PC-3 (cell line): Measurements from ENCODE around the gene FTO.

Source experiments
- CTCF ChIP-seq: fragments of 300-600 bp; sonication (generic); conservative IDR thresholded peaks from 2 replicates; pipeline ENCODE4 v1.5.1; 2017; ENCODE audit warnings: antibody characterized with exemption, low read depth, mild to moderate bottlenecking, low read length
- EZH2 ChIP-seq: fragments of 300-600 bp; sonication (generic); IDR thresholded peaks from one replicate; pipeline ENCODE4 v1.6.1; 2017; ENCODE audit warnings: antibody characterized with exemption, mild to moderate bottlenecking, low read length; ENCODE audit not compliant: unreplicated experiment

DNA sequence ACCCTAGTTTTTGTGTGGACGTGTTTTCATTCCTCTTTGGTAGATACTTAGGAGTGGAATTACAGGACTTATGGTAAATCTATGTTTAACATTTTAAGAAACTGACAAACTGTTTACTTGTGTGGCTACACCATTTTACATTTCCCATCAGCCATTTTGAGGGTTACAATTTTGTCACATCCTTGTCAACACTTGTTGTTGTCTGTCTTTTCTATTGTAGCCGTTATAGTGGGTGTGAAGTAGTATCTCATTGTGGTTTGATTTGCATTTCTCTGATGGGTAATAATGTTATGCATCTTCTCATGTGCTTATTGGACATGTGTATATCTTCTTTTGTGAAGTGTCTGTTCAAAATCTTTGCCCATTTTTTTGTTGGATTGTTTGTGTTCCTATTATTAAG is 4.5 kb downstream of the FTO start:
- TF ChIP-seq CTCF (no peak), EZH2 (no peak)
